Measurements from ENCODE around the gene CAPZB.

CAPZB gene

DNA sequence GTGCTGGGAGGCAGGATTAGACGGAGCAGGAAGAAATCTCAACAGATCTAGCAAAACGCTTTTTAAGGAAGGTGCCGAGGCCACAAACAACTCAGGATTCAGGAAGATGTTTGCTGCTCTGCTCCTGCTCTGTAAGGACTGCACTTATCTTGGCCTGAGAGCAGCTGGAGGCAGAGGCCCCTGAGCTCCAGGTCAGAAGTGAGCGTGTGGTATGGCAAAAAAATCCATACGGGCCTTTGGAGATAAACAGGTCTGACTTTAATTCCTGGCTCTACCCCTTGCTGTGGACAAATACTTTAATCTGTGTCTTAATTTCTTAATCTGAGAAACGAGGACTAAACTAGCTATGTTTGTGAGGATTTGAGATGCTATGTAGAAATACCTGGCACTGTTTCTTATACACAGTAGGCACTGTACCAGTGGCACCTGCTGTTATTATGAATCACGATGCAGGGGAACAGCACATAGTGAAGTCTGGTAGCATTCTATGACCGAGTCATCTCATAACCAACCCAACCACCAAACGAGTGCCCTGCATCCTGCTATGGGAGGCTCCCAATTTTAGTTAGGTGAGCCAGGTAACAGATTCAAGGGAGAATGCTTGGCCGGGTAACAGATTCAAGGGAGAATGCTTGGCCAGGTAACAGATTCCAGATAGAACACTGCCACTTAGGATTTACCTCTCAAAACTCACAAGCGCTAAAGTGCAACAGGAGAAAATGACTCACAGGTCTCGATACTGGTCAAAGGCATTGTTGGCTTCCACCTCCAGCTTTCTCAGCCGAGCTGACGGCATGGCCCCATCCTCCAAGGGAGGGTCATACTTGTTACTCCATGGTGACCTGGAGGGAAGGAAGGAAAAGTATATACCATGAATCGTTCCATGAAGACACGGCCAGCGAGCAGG, 107.3 kb downstream of the CAPZB start:
- H3K9me3 ChIP-seq (ENCODE audit: insufficient read depth, low read length), result no peaks in the 10 kb centered on the region
- no peak overlapping the region for H3K4me3 ChIP-seq (ENCODE audit: insufficient read depth, low read length, poor library complexity, severe bottlenecking)
- H2AFZ ChIP-seq (ENCODE audit: low read depth, low read length, severe bottlenecking), result no peak overlapping the region
- no peak overlapping the region for H3K9ac ChIP-seq (ENCODE audit: low read length)
- H4K20me1 ChIP-seq (ENCODE audit: low read depth, low read length), result no peaks in the 10 kb centered on the region
- no peaks in the 10 kb centered on the region for H3K36me3 ChIP-seq (ENCODE audit: low read length)
- no peak for TF ChIP-seq CTCF (IDR thresholded peaks at IDR 0.05; ENCODE audit: insufficient read depth, low read length, poor library complexity, severe bottlenecking)
- no peak for TF ChIP-seq EZH2phosphoT487 (conservative IDR thresholded peaks at IDR 0.05; ENCODE audit: low read length)
- no peaks in the 10 kb centered on the region for H3K9me2 ChIP-seq (replicated peaks; ENCODE audit: insufficient read depth, low read length)
- H3K4me2 ChIP-seq (ENCODE audit: low read depth, low read length, poor library complexity, severe bottlenecking), result no peak overlapping the region
- no peaks in the 10 kb centered on the region for H3F3A ChIP-seq (ENCODE audit: insufficient read depth)
- no peak overlapping the region for H3K27ac ChIP-seq (ENCODE audit: low read depth, low read length)
- H3K27me3 ChIP-seq (ENCODE audit: low read length), result no peaks in the 10 kb centered on the region
- H3K79me2 ChIP-seq (ENCODE audit: insufficient read depth, low read length), result no peaks in the 10 kb centered on the region

- TF ChIP-seq CTCF (IDR thresholded peaks at IDR 0.05; ENCODE audit: insufficient read depth, low read length, poor library complexity, severe bottlenecking), result no peak
- TF ChIP-seq EZH2phosphoT487 (conservative IDR thresholded peaks at IDR 0.05; ENCODE audit: low read length), result no peak
- no peaks in the 10 kb centered on the region for H3K36me3 ChIP-seq (ENCODE audit: low read length)
- H3K27ac ChIP-seq (ENCODE audit: low read depth, low read length), result no peak overlapping the region
- H4K20me1 ChIP-seq (ENCODE audit: low read depth, low read length), result no peaks in the 10 kb centered on the region
- no peak overlapping the region for H2AFZ ChIP-seq (ENCODE audit: low read depth, low read length, severe bottlenecking)
- H3K27me3 ChIP-seq (ENCODE audit: low read length), result no peaks in the 10 kb centered on the region
- no peak overlapping the region for H3K9ac ChIP-seq (ENCODE audit: low read length)
- no peaks in the 10 kb centered on the region for H3K9me3 ChIP-seq (ENCODE audit: insufficient read depth, low read length)
- H3K9me2 ChIP-seq (replicated peaks; ENCODE audit: insufficient read depth, low read length), result no peaks in the 10 kb centered on the region
- no peaks in the 10 kb centered on the region for H3F3A ChIP-seq (ENCODE audit: insufficient read depth)
- H3K4me3 ChIP-seq (ENCODE audit: insufficient read depth, low read length, poor library complexity, severe bottlenecking), result no peak overlapping the region
- H3K4me2 ChIP-seq (ENCODE audit: low read depth, low read length, poor library complexity, severe bottlenecking), result no peak overlapping the region
- H3K79me2 ChIP-seq (ENCODE audit: insufficient read depth, low read length), result no peaks in the 10 kb centered on the region
Measured at GRCh38 chr1:19376428-19377372, 108.6 kb downstream of the CAPZB start.

DNA sequence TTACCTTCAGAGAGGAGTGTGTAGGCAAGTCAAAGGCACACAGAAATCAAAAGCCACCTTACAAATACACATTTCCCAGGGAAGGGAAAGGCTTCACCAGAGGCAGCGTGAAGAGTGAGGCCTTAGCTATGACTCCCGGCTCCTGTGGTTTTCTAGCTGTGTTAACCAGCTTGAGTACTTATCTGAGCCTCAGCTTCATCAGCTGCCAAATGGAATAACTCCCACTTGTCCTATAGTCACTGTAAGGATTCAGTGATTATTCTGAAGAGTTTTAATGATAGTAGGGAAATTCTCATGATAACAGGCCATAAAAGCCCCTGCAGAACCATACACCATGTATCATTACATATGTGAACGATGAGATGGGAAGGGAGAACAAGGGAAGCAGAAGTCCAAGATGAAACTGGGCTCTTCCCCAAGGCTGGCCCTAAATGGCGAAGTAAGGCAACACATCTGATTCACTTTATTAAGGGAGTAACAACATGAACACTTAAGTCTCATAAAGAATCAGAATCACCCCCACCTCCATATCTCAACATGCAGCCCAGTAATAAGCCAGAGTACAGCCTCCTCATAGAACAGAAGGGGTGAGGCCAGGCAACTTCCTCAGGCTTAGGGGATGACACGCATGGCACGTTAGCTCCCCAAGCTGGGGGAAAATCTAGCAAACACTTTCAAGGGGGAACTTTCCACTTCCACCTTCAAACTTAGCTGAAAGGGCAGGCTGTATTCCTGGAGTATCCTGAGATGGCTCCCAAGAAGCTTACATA, 109.5 kb downstream of the CAPZB start:
- no peak overlapping the region for H3K4me2 ChIP-seq (ENCODE audit: low read depth, low read length, poor library complexity, severe bottlenecking)
- H3K27me3 ChIP-seq (ENCODE audit: low read length), result no peaks in the 10 kb centered on the region
- H3F3A ChIP-seq (ENCODE audit: insufficient read depth), result no peaks in the 10 kb centered on the region
- no peak overlapping the region for H3K4me3 ChIP-seq (ENCODE audit: insufficient read depth, low read length, poor library complexity, severe bottlenecking)
- H3K9ac ChIP-seq (ENCODE audit: low read length), result no peak overlapping the region
- TF ChIP-seq EZH2phosphoT487 (conservative IDR thresholded peaks at IDR 0.05; ENCODE audit: low read length), result no peak
- TF ChIP-seq CTCF (IDR thresholded peaks at IDR 0.05; ENCODE audit: insufficient read depth, low read length, poor library complexity, severe bottlenecking), result no peak
- H3K9me2 ChIP-seq (replicated peaks; ENCODE audit: insufficient read depth, low read length), result no peaks in the 10 kb centered on the region
- no peaks in the 10 kb centered on the region for H3K36me3 ChIP-seq (ENCODE audit: low read length)
- no peaks in the 10 kb centered on the region for H3K79me2 ChIP-seq (ENCODE audit: insufficient read depth, low read length)
- H3K27ac ChIP-seq (ENCODE audit: low read depth, low read length), result no peak overlapping the region
- no peaks in the 10 kb centered on the region for H4K20me1 ChIP-seq (ENCODE audit: low read depth, low read length)
- H2AFZ ChIP-seq (ENCODE audit: low read depth, low read length, severe bottlenecking), result no peak overlapping the region
- H3K9me3 ChIP-seq (ENCODE audit: insufficient read depth, low read length), result no peaks in the 10 kb centered on the region
